ENCODE measurements around the gene CCER1.
"Not testable (repeated sequence)": the region's sequence is repeated elsewhere in the genome, so short reads cannot be mapped to it uniquely, and the experiment has no call there.

DNA sequence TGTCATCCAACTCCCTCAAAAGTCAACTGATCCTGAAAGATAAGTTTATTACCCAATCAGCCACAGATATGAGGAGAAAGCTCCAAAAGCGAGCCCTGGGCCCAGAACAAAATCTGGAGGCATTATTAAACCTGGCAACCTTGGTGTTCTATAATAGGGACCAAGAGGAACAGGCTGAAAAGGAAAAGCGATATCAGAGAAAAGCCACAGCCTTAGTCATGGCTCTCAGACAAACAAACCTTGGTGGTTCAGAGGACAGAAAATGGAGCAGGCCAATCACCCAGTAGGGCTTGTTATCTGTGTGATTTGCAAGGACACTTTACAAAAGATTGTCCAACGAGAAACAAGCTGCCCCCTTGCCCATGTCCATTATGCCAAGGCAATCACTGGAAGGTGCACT lies 30.4 kb upstream of the CCER1 start:
- TF ChIP-seq, protein P1, sequence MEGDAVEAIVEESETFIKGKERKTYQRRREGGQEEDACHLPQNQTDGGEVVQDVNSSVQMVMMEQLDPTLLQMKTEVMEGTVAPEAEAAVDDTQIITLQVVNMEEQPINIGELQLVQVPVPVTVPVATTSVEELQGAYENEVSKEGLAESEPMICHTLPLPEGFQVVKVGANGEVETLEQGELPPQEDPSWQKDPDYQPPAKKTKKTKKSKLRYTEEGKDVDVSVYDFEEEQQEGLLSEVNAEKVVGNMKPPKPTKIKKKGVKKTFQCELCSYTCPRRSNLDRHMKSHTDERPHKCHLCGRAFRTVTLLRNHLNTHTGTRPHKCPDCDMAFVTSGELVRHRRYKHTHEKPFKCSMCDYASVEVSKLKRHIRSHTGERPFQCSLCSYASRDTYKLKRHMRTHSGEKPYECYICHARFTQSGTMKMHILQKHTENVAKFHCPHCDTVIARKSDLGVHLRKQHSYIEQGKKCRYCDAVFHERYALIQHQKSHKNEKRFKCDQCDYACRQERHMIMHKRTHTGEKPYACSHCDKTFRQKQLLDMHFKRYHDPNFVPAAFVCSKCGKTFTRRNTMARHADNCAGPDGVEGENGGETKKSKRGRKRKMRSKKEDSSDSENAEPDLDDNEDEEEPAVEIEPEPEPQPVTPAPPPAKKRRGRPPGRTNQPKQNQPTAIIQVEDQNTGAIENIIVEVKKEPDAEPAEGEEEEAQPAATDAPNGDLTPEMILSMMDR (IDR thresholded peaks at IDR 0.05): not testable (repeated sequence)
- TF ChIP-seq EZH2 (IDR thresholded peaks at IDR 0.05; ENCODE audit: borderline replicate concordance, insufficient read depth, low read depth, low read length, poor library complexity, severe bottlenecking): not testable (repeated sequence)

All from B cell (primary cell).